ENCODE results near the gene GPHN.

GPHN gene

GRCh38 chr14:67173719-67174118 is 665.8 kb downstream of the GPHN start:
- no peak for DNase-seq

DNA sequence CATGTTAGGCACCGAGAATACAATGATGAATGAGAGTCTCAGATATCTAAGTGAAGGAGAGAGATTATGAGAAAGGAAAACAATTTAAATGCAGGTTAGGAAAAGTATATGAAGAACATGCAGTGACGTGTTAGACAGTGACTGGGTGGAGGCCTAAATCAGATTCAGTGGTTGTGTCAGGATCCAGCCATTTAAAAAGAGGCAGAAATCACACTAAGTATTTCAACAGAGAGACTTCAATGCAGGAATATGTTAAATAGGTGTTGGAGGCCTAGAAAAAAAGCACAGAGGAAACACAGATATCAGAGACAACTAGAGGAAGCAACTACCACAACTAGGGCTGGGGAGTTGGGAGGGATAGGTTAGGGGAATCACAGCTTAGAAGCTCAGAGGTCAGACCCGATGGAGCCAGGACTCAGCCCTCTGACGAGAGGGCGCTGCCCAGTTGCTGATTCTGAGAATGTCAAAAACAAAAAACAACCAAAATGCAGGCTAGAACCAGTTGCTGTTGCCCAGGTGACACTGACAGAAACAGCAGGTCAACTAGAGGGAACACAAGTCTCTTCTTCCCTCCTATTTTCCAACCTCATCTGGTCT is 678.3 kb downstream of the GPHN start:
- no peak for DNase-seq

DNA sequence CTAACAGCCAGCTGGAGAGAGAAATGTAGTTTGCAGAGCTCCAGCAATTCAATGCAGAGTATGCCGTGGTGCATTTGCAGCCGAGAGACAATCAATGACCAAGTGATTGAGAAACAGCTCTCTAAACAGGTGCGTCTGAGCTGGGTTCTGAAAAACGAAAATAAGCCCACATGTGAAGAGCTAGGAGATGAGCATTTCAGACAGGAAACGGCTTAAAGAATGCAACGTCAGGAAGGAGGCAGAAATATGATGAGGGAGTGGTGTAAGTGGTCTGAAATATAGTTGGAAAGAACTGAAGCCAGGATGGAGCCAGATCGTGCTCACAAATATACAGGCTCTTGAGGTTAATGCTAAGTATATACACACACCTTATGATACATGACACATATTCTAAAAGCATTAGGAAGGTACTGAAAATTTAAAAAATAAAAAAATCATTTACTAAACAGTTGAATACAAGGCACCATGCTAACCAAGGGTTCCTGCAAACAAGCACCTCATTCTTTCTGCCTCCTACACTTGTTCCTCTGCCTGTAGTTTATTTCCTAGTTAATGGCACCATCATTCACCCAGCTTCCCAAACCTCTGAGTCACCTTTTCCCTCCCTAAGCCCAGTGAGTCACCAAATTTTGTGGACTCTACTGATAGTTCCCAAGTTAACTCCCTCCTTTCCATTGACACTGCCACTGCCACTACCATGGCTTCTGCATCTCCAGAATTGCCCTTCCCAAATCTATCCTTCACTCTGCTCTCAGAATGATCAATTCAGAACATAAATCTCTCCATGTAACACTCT is 679.0 kb downstream of the GPHN start:
- DNase-seq = no peak

GRCh38 chr14:67187826-67188225 is 679.9 kb downstream of the GPHN start:
- no peak for DNase-seq

GRCh38 chr14:67188326-67188725 is 680.4 kb downstream of the GPHN start:
- no peak for DNase-seq

- DNase-seq = no peak
Observed at GRCh38 chr14:67191768-67192290, 683.9 kb downstream of the GPHN start.

DNA sequence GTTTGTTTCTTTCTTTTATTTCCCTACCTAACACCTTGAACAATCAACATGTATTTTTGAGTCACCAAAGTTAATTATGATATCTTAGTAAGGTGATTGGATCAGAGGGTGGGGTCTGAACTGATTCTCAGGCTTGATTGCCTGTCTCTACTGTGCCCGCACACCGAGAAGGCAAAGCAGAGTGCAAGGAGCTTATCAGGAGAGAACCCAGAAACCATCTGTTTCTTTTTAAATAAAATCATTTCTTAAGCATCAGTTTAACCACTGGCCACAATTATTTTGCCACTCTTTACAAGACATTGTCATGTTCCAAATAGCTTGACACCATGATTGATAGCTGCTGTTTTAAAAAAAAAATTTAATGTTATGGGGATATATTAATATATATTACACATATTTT is 684.4 kb downstream of the GPHN start:
- no peak for DNase-seq

DNA sequence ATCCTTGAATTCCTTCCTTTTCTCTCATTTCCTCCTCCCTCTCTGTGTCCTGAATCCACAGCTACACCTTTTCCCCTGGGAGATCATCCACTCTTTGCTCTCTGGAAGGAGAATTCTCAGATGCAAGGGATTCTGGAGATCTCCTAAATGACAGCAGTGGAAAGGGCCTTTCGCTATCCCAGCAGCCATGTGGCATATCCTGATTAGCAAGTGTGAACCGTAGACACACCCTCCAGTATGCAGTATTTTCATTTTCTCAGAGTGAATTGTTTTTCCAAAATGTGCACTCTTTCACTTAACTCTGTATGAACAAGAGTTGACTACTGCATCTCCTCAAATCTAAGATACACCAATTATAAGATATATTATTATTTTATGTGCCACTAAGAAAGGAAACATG is 687.3 kb downstream of the GPHN start:
- no peak for DNase-seq

GRCh38 chr14:67199016-67199415 is 691.1 kb downstream of the GPHN start:
- DNase-seq = no peak

DNA sequence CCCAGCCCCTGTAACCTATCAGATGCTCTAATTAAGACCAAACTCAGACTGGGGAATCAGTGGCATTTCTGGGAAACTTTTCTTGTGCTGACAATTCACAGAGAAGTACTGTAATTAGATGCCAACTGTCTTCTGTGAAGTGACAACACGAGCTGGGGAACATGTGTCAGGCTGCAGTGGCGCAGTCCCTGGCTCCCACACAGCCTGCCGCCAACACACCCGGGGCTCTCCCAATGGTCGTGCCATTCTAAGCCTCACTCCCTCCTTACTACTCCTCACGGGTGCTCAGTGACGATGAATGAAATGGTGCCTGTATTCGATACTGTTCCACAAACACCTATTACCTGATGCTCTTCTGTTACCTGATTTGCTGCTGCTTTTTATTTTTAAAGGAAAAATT is 699.9 kb downstream of the GPHN start:
- no peak for DNase-seq

- no peak for DNase-seq
Observed at GRCh38 chr14:67218126-67218525, 710.2 kb downstream of the GPHN start.

- DNase-seq = no peak
Observed at GRCh38 chr14:67221248-67221981, 713.5 kb downstream of the GPHN start.

GRCh38 chr14:67221982-67222328 is 714.0 kb downstream of the GPHN start:
- DNase-seq = no peak

- no peak for DNase-seq
Observed at GRCh38 chr14:67225523-67225922, 717.6 kb downstream of the GPHN start.

GRCh38 chr14:67228325-67228984 is 720.5 kb downstream of the GPHN start:
- DNase-seq = no peak
